Ishikawa (cell line): Measurements from ENCODE around the gene DIAPH2.

Experiments used
- MAX ChIP-seq: IDR thresholded peaks from 2 replicates; pipeline ENCODE4 v1.6.1; 2012
- TAF1 ChIP-seq: IDR thresholded peaks from 2 replicates; pipeline ENCODE4 v1.6.1; 2012; ENCODE audit warnings: low read depth, mild to moderate bottlenecking

GRCh38 chrX:97026406-97026805 lies 341.8 kb downstream of the DIAPH2 start:
- TF ChIP-seq MAX (no peak), TAF1 (no peak)
